Measurements from ENCODE around the gene CPNE8.

CPNE8 gene

GRCh38 chr12:38907201-38907923 is 2.0 kb upstream of the CPNE8 start:
- TF ChIP-seq GATA2 (IDR thresholded peaks at IDR 0.05; ENCODE audit: low read depth, low read length) (no peak), GATA3 (IDR thresholded peaks at IDR 0.05; ENCODE audit: low read depth, low read length) (no peak)

- TF ChIP-seq GATA2 (IDR thresholded peaks at IDR 0.05; ENCODE audit: low read depth, low read length) (no peak), GATA3 (IDR thresholded peaks at IDR 0.05; ENCODE audit: low read depth, low read length) (no peak)
Observed at GRCh38 chr12:38906482-38907200, 1.2 kb upstream of the CPNE8 start.

- no peak for TF ChIP-seq GATA3 (IDR thresholded peaks at IDR 0.05; ENCODE audit: low read depth, low read length)
- TF ChIP-seq GATA2 (IDR thresholded peaks at IDR 0.05; ENCODE audit: low read depth, low read length), result no peak
Observed at GRCh38 chr12:38904537-38905479, 583 bp downstream of the CPNE8 start.

GRCh38 chr12:38903596-38903995 is 1.8 kb downstream of the CPNE8 start:
- no peak for TF ChIP-seq GATA2 (IDR thresholded peaks at IDR 0.05; ENCODE audit: low read depth, low read length)

- TF ChIP-seq GATA2 (IDR thresholded peaks at IDR 0.05; ENCODE audit: low read depth, low read length) (no peak), GATA3 (IDR thresholded peaks at IDR 0.05; ENCODE audit: low read depth, low read length) (no peak)
Observed at GRCh38 chr12:38898001-38898684, 7.2 kb downstream of the CPNE8 start.

GRCh38 chr12:38895446-38895845 is 9.9 kb downstream of the CPNE8 start:
- TF ChIP-seq GATA2 (IDR thresholded peaks at IDR 0.05; ENCODE audit: low read depth, low read length) (no peak), GATA3 (IDR thresholded peaks at IDR 0.05; ENCODE audit: low read depth, low read length) (no peak)

GRCh38 chr12:38892976-38893375 is 12.4 kb downstream of the CPNE8 start:
- no peak for TF ChIP-seq GATA3 (IDR thresholded peaks at IDR 0.05; ENCODE audit: low read depth, low read length)

- TF ChIP-seq GATA2 (IDR thresholded peaks at IDR 0.05; ENCODE audit: low read depth, low read length) (no peak), GATA3 (IDR thresholded peaks at IDR 0.05; ENCODE audit: low read depth, low read length) (no peak)
Observed at GRCh38 chr12:38892087-38892786, 13.2 kb downstream of the CPNE8 start.

GRCh38 chr12:38890102-38890855 is 15.1 kb downstream of the CPNE8 start:
- no peak for TF ChIP-seq GATA3 (IDR thresholded peaks at IDR 0.05; ENCODE audit: low read depth, low read length)
- TF ChIP-seq GATA2 (IDR thresholded peaks at IDR 0.05; ENCODE audit: low read depth, low read length), result no peak

- TF ChIP-seq GATA2 (IDR thresholded peaks at IDR 0.05; ENCODE audit: low read depth, low read length), result no peak
- TF ChIP-seq GATA3 (IDR thresholded peaks at IDR 0.05; ENCODE audit: low read depth, low read length), result no peak
Observed at GRCh38 chr12:38889297-38889815, 16.0 kb downstream of the CPNE8 start.

- no peak for TF ChIP-seq GATA3 (IDR thresholded peaks at IDR 0.05; ENCODE audit: low read depth, low read length)
- TF ChIP-seq GATA2 (IDR thresholded peaks at IDR 0.05; ENCODE audit: low read depth, low read length), result no peak
Observed at GRCh38 chr12:38887770-38888169, 17.6 kb downstream of the CPNE8 start.

GRCh38 chr12:38886931-38887330 is 18.5 kb downstream of the CPNE8 start:
- no peak for TF ChIP-seq GATA3 (IDR thresholded peaks at IDR 0.05; ENCODE audit: low read depth, low read length)
- no peak for TF ChIP-seq GATA2 (IDR thresholded peaks at IDR 0.05; ENCODE audit: low read depth, low read length)
